HG02981 (cell line): ENCODE measurements around the gene SLC38A10.

Experiments used
- ATAC-seq: cut with Tn5 transposase; IDR thresholded peaks from one replicate; pipeline ENCODE4 v1.9.1; 2021; ENCODE audit warnings: mild to moderate bottlenecking, moderate library complexity; ENCODE audit not compliant: unreplicated experiment

The SLC38A10 gene

DNA sequence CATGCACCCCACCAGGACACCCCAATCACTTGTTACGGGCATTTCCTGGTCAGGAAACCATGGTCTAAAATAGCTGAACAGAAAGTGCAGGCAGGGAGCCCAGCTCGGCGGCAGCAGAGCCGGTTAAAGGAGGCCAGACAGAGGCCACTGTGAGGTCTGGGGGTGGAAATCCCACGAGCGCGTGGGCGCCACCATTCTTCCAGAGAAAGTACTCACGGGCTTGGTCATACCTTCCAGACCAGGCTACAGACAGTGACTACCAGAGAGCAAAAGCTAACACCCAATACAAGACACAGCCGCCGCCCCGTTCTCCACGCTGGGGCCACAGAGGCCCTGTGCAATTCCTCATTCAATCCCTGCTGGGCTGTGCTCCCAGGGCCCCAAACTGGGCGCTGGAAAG, 84.2 kb downstream of the SLC38A10 start:
- ATAC-seq: no peak

GRCh38 chr17:81210466-81210865, 84.6 kb downstream of the SLC38A10 start:
- ATAC-seq: no peak

DNA sequence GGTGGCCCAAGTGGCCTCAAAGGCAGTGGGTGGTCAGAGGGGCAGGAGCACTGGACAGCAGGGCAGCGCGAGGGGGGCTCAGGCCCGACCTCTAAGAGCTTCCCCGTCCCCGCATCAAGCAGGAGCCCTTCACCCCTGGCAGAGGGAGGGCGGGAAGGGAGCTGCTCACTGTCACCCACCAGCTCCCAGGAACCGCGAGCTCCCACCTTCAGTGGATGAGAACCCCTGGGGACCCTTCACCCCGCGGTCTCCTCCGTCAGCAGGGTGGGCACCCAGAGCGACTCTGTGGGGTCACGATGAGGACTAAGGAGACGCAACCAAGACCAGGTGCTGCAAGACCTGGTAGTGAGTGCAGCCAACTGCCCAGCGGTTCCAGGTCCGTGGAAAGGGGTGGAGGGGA, 86.0 kb downstream of the SLC38A10 start:
- no peak for ATAC-seq

GRCh38 chr17:81208651-81209050, 86.5 kb downstream of the SLC38A10 start:
- no peak for ATAC-seq

DNA sequence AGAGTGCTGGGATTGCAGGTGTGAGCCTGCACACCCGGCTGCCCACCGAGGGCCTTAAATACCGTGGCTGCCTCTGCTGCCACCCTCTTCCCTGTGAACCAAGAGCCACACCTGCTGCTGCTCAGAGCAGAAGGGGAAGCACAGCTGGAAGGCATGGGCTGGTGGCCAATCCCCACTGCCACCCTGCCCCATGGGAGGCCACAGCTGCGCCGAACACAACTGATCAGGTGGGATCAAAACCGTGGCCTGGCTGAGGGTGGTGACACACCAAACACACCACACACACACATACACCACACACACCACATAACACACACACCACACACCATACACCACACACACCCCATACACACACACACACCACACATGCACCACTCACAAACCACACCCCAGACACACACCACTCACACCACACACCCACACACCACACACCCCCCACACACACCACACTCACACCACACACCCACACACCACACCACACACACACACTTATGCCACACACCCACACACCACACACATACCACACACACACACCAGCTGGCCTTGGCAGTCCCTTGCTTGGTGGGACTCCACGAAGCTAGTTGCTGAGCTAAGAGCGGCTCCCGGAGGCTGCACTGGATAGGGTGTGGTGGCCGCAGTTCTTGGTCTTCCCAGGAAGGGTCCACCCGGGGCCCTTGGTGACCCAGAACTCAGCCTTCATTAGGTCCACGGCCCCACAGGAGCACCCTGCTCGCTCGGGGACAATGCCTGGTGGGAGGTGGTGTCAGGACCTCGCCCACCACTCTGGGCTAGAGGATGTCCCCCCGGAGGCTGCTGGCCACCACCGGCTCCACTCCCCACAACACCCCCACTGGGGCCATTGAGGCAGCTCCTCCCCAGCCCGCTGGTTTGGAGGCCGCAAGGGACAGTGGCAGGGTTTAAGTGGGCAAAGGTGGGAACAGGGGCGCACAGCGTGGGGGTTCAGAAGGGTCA, 87.2 kb downstream of the SLC38A10 start:
- no peak for ATAC-seq

- no peak for ATAC-seq
Observed at GRCh38 chr17:81206657-81207056, 88.5 kb downstream of the SLC38A10 start.

DNA sequence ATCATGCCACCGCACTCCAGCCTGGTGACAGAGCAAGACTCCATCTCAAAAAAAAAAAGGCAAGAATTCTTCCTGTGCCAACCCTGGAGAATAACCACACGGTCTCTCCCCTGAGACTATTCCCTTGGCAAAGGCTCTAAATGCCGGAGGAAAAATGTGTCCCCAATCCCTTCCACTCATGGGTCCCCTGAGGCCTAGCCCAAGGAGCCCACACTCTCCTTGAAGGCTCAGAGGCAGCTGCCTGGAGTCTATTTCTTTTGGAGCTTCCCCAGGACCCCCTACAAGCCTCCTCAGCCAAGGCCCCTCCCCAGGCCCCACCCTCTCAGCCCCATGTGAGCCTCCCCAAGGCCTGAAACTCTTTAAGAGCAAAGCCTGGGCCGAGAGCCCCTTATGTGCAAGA, 88.9 kb downstream of the SLC38A10 start:
- ATAC-seq: no peak

DNA sequence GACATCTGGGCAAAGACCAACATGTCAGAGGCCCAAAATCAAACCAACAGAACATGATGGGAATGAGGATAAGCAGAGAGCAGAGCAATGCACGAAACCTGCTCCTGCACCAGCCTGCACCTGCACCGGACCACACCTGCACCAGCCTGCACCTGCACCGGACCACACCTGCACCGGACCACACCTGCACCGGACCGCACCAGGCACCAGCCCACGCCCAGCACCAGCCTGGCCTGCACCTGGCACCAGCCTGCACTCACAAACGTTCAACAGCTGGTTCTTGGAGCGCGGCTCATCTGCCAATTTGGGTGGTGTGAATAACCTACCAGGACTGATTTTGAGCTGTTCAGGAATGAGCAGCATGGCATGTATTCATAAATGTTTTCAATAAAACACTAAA, 90.5 kb downstream of the SLC38A10 start:
- ATAC-seq: no peak

GRCh38 chr17:81203136-81203535, 92.0 kb downstream of the SLC38A10 start:
- no peak for ATAC-seq

DNA sequence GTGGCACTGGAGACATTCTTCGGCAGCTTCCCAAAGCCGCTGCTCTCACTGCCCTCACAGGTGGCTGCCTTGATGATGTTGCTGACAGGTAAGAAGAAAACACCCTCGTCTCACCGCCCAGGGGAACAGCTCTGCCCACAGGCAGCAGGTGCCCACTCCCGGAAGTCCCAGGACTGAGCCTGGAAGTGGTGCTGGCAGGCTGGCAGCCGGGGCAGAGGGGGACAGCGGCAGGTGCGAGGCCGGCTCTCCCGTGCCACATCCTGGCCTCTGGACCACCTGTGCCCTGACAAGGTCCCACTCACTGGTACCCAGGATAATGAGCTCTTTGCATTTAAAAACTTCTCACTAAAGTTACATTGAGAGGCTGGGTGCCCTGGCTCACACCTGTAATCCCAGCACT, 92.8 kb downstream of the SLC38A10 start:
- ATAC-seq: no peak

DNA sequence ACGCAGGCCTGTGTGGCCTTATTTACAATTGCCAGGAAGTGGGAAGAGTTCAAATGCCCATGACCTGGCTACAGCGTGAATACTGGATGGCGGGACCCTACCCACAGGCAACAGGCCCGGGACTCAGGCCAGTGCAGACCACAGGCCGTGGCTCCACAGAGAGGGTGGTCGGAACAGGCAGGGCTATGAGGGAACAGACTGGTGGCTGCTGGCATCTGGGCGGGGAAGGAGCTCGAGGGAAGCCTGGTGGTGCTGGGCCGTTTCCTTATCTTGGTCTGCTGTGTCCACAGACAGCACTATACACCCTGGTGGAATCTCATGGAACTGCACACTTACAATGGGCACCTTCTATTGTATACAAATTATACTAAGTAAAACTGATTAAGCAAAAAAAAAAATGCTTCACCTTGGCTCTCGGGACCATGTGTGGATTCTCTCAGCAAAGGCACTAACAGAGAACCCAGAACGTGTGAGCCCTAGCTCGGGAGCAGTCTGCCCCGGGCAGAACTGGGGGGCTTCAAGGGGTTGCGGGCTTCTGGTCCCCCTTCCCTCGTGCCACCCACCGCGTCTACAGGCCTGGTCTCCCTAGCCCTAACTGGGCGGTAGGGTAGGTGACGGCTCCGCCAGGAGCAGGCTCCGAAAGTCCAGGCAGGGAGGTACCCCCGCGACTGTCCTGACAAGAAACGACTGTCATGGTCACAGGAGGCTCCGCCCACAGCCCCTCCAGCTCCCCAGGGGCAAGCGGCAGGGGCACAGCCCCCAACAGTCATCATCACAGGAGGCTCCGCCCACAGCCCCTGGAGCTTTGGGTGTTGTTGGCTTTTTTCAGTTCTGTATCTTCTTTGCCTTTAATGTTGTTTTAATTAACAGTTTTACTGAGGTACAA, 94.2 kb downstream of the SLC38A10 start:
- no peak for ATAC-seq

GRCh38 chr17:81200201-81200600, 94.9 kb downstream of the SLC38A10 start:
- ATAC-seq: no peak

- ATAC-seq: no peak
Observed at GRCh38 chr17:81199482-81199830, 95.7 kb downstream of the SLC38A10 start.

DNA sequence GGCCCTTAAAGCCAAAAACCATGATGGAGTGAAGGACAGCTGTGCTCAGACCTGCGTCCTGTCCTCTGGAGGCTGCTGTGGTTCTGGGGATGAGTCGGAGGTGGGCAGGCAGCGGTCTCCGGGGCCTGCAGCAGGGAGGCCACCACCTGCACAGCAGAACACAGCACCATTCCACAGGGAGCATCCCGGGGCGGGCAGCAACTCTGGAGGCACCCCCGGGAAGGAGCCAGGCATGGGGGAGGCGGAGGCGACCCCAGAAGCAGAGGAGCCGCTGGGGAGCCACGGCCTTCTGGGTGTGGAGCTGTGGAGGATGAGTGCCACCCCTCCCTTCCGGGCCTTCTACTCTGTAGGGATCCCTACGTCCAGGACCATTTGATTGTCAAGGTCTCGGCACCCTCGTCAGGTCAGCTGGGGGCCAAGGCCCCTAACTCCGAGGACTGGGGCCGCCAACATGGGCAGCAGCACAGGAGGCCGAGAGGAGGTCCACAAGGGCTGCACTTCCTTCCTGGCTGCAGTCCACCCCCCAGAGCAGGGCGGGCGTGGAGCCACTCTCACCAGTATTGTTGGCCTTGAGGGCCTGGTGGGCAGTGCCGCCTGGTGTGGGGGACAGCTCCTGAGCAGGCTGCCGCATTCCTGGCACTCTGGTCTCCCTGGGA, 96.2 kb downstream of the SLC38A10 start:
- ATAC-seq: no peak

DNA sequence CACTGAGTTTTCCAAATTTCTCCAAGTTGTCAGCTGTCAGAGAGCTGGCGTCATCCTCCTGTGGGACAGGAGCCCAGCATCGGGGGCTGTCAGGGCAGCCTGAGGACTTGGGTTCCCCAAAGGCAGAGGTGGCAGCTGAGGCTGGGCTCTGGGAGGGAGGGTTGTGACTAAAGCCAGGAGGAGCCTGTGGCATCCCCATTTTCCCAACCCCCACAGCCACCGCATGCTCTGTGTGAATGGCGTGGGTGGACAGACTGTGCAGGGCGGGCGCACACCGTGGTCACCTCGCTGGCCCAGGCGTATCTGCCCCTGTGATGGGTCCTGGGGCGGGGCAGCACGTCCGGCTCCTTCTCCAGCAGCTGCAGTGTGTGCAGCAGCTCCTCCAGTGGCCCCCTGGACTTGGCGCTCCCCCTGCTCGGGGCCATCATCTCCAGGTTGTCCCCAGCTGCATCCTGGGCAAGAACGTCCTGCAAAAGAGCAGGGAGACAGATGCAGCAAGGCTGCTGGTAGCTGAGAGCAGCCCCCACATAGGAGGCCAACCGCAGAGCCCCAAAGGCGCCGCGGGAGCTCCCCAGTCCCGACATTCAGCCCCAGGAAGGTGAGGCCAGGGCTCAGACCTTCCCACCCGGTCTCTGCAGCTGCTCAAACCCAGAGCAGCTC, 97.1 kb downstream of the SLC38A10 start:
- ATAC-seq: no peak

- ATAC-seq: no peak
Observed at GRCh38 chr17:81197409-81197795, 97.7 kb downstream of the SLC38A10 start.

DNA sequence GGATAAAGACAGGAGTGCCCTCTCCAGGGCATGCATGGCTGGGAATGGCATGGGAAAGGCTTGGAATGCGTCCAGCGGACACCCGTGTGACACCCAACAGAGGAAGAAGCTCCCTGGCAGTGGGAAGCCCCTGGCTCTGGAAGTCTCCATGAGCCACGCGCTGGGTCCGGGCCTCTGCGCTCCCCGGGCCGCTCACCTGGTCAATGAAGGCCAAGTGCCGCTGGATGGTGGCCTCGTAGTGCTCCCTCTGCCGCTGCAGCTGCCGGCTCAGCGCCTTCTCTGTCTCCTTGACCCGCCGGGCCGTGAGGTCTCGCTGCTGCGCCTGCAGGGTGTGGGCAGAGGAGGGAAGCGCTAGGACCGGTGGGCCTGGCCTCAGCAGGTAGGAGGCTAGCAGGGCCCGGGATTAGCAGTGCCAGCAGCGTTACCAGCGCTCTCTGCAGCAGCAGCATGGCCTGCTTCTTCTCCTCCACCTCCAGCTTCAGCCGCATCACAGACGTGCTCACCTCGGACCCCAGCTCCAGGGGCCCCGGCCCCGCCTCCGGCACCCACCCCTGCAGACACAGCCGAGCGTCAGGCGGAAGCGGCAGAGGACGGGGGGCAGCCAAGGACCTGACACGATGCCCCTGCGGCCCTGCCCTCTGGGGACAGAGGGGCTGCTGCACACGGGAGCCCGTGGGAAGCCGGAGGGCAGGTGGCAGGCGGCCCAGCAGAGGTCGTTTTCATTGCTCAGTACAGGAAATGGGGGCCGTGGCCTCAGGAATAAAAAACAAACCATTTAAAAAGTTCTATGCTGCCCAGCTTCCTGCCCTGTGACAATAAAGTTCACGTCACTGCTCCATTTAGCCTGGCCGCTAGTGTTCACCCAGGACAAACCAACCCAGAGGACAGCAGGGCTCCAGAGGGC, 98.3 kb downstream of the SLC38A10 start:
- no peak for ATAC-seq

GRCh38 chr17:81195941-81196495, 99.1 kb downstream of the SLC38A10 start:
- no peak for ATAC-seq
